ENCODE data around the gene DCLK1.

DNA sequence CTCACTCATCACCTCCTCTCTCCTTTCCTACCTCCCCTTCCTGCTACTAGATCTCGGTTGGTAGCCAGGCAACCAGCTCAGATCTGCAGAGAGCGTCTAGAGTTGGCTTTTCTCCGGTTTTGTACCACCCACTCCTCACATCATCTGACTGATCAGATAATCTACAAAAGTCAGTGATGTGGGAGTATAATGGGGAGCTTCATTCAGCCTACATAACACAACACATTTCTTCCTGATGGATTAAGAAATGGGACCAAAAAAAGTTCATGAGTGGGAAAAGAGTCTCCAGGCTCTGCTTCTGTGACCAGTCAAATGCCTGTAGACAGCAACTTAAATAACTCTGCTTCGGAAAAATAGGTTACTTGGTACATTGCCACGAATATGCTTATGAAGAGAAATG, 279.8 kb downstream of the DCLK1 start:
- TF ChIP-seq CTCF (conservative IDR thresholded peaks at IDR 0.05 in 1 of 2, IDR thresholded peaks at IDR 0.05 in 1 of 2; ENCODE audit: extremely low read depth in 1 of 2, insufficient read depth in 1 of 2, low read depth in 1 of 2, low read length in 2 of 2), result no peak
- no peak for TF ChIP-seq EZH2 (IDR thresholded peaks at IDR 0.05; ENCODE audit: borderline replicate concordance, low read length)
